ENCODE data around the gene BRD1.
"Not testable (repeated sequence)": the region's sequence is repeated elsewhere in the genome, so short reads cannot be mapped to it uniquely, and the experiment has no call there.

The BRD1 gene

DNA sequence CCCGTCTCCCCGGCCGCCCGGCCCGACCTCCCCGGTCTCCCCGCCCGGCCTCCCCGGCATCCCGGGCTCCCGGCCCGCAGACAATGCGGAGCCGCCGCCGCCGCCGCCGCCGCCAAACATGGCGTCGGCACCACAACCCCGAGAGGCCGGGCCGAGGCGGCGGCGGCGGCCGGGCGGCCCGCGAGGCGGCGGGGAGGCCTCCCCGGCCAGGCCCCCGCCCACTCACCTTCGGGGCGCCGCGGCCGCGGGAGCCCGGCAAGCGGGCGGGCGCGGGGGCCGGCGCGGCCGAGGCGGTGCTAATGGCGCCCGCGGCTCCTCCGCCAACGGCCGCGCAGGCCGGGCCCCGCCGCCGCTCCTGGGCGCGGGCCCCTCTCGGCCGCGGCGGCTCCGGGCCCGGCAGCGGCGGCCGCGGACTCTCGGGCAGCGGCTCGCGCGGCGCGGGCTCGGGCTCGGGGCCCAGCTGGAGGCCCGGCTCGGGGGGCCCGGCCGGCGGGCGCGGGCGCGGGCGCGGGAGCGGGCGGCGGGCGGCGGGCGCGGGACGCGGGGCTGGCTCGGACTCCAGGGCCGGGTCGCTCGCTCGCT, 311 bp downstream of the BRD1 start:
- no peak for DNase-seq

DNA sequence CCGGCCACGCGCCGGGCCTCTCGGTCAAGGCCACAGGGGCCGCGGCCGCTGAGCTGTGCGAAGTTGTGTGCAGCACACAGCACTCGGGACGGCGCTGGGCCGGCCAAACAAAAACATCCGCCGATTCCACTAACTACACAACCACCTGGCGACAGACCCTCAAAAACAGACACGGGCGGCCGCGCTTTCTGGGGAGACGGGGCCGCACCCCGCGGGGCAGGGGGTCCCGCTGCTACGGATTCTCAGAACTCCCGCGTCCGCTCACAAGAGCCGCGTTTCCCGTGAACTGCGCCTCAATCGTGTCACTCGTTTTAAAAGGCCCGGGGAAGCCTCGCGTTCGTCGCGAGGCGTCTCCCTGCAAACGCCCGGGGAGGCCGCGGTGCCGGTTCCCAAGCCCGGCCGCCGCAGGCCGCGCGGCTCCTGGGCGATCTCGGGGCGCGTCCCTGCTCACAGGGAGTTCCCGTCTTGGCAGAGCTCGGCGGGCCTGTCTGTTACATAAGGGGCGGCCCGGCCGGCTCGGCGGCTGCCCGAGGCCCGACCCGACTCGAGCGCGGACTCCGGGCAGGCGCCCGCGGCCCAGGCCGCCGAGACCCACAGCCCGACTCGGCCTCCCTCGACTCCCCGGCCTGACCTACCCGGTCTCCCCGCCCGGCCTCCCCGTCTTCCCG, 936 bp downstream of the BRD1 start:
- DNase-seq: peak in 13 of 51 donors; percentile 2 to 49 (median 25)

DNA sequence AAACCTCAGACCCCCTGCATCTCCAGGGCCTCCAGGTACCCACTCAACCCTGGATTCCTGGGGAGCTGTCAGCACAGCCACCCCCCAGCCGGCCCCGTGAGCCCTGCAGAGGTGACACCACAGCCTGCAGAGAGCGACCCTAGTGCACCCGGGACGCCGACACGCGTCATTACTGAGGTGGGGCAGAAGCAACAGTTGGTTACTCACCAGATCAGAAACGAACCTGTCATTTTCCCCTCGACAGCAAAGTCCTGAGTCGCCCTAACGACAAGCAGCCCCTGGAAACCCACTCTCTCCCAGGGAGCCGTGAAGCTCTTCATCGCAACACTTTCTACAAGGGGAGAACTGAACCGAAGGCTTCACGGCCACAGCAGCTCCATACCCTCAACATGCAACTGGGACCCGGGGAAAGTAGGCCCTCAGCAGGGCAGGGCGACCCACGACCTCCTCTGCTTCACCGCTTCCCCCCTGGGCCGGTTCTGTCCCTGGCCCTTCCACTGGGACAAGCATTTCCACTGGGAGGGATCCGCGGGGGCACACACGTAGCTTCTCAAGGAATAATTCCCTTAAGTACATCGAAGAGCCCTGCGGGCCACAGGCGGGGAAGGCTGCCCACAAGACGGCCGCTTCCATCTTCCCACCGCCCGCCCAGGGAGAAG, 1.6 kb downstream of the BRD1 start:
- no peak for DNase-seq

DNA sequence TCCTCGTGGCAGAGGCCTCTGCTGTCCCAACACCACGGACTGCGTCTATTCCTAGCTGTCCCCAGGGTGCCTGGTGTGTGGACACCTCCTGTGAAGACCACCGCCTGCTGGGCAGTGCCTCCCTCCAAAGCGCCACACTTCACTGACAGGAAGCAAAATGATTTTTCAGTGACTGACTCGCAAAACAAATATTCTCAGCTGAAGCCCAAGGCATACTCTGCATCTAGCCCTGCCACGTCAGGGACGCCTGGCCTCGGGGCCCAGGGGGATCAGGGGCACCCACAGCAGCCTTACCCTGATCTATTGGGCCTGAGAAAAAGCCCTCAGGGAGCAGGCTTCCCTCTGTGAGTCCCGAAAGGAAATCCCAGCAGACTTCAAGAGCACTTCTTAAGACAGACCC, 2.2 kb downstream of the BRD1 start:
- no peak for DNase-seq

DNA sequence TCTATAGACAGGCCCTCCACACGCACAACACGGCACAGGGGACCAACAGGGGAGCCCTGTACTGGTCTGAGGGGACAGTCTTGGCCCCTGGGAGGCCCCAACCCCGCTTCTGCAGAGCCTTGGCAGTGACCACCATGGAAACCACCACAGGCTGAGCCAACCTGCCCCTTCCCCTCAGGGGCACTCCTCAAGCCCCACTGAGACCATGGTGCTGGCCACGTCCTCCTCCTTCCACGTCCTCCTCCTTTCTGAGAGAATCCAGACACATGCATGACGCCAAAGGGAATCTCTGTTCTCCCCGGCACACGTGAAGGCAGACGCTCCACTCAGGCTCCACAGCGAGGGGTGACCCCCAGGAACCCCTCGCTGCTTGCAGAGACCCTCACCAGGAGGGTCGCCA, 2.7 kb downstream of the BRD1 start:
- DNase-seq: no peak

DNA sequence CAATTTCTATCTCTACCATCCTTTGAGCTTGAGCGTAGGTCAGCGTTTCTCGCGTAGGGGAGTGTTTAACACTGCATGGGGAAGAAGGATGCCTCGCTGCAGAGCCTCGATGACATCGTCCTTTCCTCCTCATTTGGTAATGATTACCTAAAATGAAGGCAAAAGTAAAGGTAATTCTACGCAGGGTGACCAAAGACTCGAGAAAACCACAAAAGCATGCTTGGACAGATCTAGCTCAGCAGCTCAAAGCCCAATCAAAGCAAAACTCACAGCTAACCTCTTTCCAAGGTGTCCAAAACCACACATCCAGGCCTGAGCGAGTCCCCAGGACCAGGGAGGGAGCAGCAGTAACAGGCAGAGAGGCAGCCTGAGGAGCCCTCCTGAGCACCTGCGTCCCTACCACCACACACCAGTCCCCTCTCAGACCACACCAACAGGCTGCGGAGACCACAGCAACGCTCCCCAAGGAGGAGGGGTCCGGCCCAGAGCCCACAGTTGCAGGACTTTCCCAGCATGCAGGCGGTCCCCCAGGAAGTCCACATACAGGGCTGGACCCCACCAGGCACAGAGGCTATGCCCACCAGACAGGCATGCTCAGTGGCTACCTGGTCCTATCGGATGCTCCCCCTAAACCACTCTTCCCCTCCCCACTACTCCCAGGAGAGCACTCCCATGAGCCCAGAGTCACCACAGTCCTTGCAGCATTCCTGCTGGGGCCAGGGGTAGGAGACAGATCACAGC, 3.3 kb downstream of the BRD1 start:
- no peak for DNase-seq

DNA sequence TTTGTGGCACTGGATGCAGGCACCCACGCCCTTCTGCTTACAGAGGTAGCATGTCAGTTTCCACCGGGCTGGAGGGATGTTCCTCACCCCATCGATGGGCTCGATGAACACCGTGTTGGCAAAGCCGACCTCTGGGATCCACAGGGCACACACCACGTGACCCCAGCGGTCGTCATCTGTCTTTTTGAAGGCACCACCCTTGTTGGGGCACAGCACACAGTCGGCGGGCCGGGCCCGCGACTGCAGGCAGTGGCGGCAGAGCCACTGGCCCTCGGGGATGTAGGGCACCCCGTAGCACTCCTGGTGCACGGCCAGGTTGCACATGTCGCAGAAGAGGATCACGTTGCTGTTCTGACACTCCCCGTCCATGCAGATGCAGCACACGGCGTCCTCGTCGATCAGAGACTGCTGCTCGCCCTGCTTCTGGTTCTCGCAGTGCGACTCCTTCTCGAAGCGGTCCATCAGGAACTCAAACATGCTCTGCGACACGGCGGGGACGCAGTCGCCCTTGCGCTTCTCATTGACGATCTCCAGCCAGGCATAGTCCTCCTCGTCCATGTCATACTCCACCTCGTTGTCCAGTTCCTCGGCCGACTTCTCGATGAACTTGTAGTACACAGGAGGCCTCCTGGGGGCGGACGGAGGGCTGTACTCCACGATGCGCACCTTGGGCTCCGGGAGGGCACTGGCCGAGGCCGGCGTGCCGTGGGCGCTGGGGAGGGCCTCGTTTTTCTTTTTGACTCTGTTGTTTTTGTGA, 4.2 kb downstream of the BRD1 start:
- DNase-seq: no peak

DNA sequence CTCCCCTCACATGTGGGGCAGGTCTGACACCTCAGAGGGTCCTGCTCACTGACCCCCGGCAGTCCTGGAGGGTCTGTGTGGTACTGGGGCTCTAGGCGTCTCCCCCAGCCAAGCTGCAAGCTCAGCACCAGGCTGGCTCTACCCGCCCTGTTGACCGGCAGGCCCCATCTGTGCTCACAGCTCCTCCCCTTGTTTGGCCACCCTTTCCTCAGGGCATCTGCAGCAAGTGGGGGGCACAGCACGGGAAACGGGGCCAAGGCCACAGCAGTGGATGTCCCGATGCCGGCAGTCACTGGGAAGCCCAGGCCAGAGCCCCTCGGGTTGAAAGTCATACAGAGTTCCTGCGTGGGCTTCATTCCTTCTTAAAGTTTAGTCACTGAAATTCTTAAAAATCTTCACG, 5.9 kb downstream of the BRD1 start:
- not testable (repeated sequence) for DNase-seq

DNA sequence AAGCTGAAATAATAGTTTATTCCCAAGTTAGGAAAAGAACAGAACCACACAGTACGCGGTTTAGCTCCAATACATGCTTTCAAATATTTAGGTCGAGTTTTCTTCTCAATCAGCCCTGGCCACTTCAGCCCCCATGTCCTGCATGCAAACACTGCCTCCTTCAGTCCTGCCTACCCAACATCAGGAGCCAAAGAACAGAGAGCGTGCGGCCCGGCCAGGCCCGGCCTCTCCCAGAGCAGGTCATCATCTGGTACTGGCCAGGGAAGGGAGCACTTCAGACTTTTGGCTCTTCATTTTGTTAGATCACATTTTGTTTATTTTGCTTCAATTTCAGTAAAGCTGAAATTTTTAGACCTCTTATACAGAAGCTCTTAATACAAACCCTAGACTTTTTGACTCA, 6.7 kb downstream of the BRD1 start:
- DNase-seq: peak in 3 of 51 donors; percentile 14 to 20 (median 16)

DNA sequence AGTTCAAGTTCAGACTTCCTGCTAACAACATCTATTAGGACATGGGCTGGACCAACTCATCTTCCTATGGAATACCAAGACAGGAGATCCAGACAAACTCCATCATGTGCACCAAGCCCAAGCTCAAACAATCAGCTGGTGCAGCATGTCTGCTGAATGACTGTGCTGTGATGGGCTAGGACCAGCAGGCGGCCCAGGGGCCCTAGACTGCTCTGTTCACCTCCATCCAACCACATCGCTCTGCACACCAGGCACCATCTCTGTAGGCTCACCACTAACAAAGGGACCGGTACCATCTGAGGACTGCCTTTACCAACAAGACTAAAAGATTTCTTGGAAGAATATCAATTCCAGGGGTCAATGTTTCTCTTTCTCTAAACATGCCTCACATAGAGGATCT, 10.3 kb downstream of the BRD1 start:
- no peak for DNase-seq

DNA sequence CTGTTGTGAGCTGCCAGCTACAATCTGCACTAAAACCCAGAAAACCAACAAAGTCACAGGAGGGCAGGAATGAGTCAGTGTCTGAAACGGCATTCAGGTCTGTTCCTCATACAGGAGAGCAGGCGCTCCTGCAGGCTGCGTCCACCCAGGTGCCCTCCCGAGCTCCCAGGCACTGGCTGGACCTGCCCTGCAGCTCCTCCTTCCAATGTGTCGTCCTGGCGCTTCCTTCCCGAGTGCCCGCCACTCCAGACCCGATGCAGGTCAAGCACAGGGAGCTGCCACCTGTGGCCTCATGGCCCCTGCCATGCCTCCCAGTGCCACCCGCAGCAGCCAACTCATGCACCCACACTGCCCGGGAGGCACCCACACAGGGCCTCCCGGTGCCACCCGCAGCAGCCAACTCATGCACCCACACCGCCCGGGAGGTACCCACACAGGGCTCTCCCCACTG, 12.0 kb downstream of the BRD1 start:
- no peak for DNase-seq

DNA sequence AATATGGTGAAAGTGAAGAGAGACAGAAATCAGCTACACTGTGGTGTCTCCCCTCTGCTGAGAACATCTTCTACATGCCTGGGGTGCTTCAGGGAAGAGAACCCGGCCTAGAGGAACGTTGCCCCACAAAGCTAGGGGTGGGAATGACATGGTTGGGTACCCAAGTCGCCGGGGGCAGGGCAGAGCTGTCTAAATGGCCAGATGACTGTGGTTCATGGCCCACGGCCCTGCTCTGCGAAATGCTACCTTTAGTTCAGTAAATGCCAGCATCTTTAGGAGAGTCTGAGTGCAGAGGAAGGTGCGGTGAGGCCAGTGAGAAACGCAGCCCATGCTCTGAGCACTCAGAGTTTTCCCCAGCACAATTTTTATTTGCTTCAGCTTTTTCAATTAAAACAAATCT, 12.8 kb downstream of the BRD1 start:
- DNase-seq: no peak

DNA sequence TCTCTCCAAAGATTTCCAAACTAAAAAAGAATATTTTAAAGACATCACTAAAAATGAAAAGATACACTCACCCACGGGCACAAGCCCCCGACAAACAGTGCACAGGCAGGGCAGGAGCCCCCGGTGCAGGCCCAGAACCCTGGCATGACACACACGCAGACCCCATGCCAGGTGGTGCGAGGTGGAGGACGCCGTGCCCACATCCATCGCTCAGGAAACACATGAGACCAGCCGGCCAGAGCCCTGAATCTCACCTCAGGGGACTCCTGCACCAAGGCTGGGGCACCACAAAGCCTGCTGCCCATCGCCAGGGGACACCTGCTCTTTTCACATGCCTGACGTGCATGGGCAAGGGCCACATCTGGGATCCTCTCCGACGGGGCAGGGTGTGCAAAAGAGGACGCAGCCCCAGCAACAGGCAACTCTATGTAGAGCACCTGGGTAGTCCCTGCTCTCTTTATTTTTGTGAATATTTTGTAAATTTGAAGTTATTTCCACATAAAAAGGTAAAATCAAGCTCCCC, 13.4 kb downstream of the BRD1 start:
- no peak for DNase-seq

DNA sequence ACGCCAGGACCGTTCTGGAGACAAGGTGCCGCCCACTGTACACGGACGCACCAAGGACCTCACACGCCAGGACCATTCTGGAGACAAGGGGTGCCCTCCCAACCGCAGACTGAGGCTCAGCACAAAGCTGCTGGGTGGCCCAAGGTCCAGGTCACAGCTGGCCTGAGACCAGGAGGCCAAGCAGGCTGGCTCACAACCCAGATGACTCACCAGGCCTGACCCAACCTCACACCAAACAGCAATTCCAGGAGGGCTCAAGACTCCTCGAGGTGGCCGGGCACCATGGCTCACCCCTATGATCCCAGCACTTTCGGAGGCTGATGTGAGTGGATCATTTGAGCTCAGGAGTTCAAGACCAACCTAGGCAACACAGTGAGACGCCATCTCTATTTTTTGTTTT, 14.8 kb downstream of the BRD1 start:
- DNase-seq: no peak

DNA sequence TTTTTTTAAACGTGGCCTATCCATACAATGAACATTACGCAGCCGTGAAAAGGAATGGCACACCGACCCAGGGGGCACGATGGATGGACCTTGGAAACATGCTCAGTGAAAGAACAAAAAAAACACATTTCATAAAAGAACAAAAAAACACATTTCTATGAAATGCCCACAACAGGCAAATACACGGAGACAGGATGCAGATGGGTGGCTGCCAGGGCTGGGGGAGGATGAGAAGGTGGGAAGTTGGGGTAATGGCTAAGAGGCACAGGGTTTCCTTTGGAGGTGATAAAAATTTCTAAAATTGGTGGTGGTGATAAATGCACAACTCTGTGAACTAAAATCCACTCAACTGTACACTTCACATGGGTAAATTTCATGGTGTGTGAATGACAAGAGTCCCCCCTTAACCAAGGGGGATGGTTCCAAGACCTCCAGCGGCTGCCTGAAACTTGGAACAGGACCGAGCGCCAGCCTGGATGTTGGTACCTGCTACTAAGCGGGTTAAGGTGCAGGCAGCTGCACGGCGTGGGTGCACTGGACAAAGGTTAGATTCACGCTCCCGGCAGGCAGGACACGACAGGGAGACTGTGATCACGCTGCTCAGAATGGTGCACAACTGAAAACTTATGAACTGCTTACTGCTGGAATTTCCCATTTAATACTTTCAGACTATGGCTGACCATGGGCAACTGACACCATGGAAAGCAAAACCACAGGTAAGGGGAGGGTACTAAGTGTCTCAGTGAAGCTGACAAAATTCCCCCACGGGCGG, 16.5 kb downstream of the BRD1 start:
- no peak for DNase-seq

DNA sequence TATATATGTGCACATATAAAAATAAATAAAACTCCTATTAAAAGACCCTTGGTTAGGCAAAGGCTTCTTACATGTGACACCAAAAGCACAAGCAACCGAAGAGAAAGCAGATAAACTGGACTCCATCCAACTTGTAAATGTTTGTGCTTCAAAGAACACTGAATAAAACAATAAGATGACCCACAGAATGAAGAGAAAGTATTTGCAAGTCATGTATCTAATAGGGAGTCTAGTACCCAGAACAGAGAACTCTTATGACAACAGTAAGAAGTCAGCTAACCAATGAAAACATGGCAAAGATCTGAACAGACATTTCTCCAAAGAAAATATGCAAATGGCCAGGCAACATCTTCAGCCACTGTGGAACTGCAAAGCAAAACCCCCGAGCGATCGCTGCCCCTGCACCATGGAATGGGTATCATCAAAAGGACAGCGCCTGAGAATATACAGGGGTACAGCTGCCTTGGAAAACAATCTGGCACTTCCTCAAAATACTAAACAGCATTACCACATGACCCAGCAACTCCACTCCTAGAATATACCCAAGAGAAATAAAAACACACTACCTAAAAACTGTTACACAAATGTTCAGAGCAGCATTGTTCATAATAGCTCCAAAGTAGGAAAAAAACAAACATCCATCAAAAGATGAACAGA, 17.2 kb downstream of the BRD1 start:
- DNase-seq: no peak

DNA sequence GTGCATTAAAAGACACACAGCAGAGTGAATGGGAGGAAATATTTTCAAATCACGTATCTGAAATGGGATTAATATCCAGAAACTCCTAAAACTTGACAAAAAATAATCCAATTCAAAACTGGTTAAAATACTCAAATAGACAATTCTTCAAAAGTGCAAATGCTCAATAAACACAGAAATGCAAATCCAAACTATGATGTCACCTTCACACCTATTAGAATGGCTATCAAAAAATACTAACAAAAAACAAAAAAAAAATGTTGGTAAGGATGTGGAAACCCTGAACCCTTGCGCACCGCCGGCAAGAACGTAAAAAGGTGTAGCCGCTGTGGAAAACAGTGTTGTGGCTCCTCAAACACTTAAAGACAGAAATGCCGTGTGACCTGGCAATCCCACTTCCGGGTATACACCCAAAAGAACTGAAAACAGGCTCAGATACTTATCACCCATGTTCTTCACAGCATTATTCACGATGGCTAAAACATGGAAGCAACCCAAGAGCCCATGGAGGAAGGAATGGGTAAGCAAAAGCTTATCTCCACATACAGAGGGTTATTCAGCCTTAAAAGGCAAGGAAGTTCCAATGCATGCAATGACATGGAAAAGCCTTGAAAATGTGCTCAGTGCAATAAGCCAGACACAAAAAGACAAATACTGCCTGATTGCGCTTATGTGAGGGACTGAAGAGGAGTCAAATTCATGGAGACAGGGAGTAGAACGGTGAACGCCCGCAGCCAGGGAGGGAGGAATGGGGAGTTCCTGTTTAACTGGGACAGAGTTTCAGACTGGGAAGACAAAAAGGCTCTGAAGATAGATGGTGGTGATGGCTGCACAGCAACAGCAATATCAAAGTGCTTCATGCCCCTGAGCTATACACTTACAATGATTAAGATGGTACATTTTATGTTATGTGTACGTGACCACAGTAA, 19.6 kb downstream of the BRD1 start:
- no peak for DNase-seq

DNA sequence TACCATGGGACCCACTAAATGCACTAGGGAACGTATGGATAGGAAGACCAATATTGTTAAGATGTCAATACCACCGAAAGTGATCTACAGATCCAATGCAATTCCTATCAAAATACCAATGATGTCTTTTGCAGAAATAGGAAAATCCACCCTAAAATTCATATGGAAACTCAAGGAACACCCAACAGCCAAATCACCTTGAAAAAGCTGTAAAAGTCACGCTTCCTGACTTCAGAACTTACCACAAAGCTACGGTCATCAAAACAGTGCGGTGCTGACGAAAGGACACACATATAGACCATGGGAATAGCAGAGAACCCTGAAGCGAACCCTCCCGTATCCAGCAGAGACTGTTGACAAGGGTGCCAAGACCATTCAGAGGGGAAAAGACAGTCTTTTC, 20.5 kb downstream of the BRD1 start:
- DNase-seq: no peak

Data from hypothalamus (tissue), 51 donors.